Central memory CD8-positive, alpha-beta T cell (primary cell): Measurements from ENCODE around the gene MRPL42.

ENCODE experiments used
- ATAC-seq: fragments of 150-1000 bp; cut with Tn5 transposase; replicated peaks from 2 replicates; pipeline ENCODE4 v1.10.0; 2022; ENCODE audit warnings: mild to moderate bottlenecking, moderate FRiP score, moderate number of reproducible peaks; ENCODE audit not compliant: poor library complexity, severe bottlenecking; ENCODE audit errors: extremely low read depth
- DNase-seq, 2 donors: peaks; one replicate each; pipeline ENCODE4 v3.0.0; 2021; ENCODE audit warnings: low spot score in 2 of 2
- H3K27ac Mint-ChIP-seq: one replicate; pipeline ENCODE4 v1.8.0; 2022; ENCODE audit warnings: low read depth, mild to moderate bottlenecking, moderate library complexity, mixed read lengths
- H3K27me3 Mint-ChIP-seq: one replicate; pipeline ENCODE4 v1.8.0; 2022; ENCODE audit warnings: mixed read lengths
- H3K36me3 Mint-ChIP-seq: one replicate; pipeline ENCODE4 v1.8.0; 2022; ENCODE audit warnings: mild to moderate bottlenecking, moderate library complexity, mixed read lengths; ENCODE audit not compliant: insufficient read depth
- H3K4me1 Mint-ChIP-seq: one replicate; pipeline ENCODE4 v1.8.0; 2022; ENCODE audit warnings: mixed read lengths
- H3K4me3 Mint-ChIP-seq: one replicate; pipeline ENCODE4 v1.8.0; 2022; ENCODE audit warnings: mild to moderate bottlenecking, moderate library complexity, mixed read lengths
- H3K9me3 Mint-ChIP-seq: one replicate; pipeline ENCODE4 v1.8.0; 2022; ENCODE audit warnings: mixed read lengths

The MRPL42 gene

GRCh38 chr12:93453633-93454032 lies 13.7 kb upstream of the MRPL42 start:
- Mint-ChIP-seq H3K9me3 (no peaks in the 10 kb centered on the region), H3K27me3 (peaks cover 9% of the 10 kb centered on the region), H3K4me1 (no peaks in the 10 kb centered on the region), H3K27ac (no peak overlapping the region), H3K36me3 (no peaks in the 10 kb centered on the region), H3K4me3 (no peak overlapping the region)
- no peak for DNase-seq
- no peak for ATAC-seq

- Mint-ChIP-seq H3K4me3 (no peak overlapping the region), H3K27ac (no peak overlapping the region), H3K27me3 (peaks cover 9% of the 10 kb centered on the region), H3K4me1 (no peaks in the 10 kb centered on the region), H3K9me3 (no peaks in the 10 kb centered on the region), H3K36me3 (no peaks in the 10 kb centered on the region)
- ATAC-seq: no peak
- DNase-seq: no peak
Measured at GRCh38 chr12:93456077-93456476, 11.2 kb upstream of the MRPL42 start.

- Mint-ChIP-seq H3K4me1 (no peaks in the 10 kb centered on the region), H3K9me3 (no peaks in the 10 kb centered on the region), H3K27me3 (peaks cover 4% of the 10 kb centered on the region), H3K36me3 (peaks cover 2% of the 10 kb centered on the region), H3K27ac (no peak overlapping the region), H3K4me3 (no peak overlapping the region)
- DNase-seq: no peak
- no peak for ATAC-seq
Measured at GRCh38 chr12:93459097-93459496, 8.2 kb upstream of the MRPL42 start.

DNA sequence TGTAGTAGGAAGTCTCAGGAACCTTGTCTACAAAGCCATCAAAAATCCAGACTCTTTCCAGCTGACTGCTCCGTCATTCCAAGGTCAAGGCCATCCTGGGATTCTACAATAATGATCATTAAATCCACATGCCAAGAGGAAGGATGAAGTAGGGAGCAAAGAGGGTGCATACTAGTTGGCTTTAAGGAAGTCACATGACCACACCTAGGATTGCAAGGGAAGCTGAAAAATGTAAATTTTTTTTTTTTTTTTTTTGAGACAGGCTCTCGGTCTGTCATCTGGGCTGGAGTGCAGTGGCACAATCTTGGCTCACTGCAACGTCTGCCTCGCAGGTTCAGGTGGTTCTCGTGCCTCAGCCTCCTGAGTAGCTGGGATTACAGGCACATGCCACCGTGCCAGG lies 7.3 kb upstream of the MRPL42 start:
- H3K36me3 Mint-ChIP-seq: peaks cover 2% of the 10 kb centered on the region
- H3K9me3 Mint-ChIP-seq: no peaks in the 10 kb centered on the region
- DNase-seq (no peak), ATAC-seq (no peak)
- H3K4me1 Mint-ChIP-seq: no peaks in the 10 kb centered on the region
- no peaks in the 10 kb centered on the region for H3K27me3 Mint-ChIP-seq
- no peak overlapping the region for H3K4me3 Mint-ChIP-seq
- H3K27ac Mint-ChIP-seq: no peak overlapping the region

GRCh38 chr12:93460902-93461301 lies 6.4 kb upstream of the MRPL42 start:
- no peak for ATAC-seq
- no peak for DNase-seq

DNA sequence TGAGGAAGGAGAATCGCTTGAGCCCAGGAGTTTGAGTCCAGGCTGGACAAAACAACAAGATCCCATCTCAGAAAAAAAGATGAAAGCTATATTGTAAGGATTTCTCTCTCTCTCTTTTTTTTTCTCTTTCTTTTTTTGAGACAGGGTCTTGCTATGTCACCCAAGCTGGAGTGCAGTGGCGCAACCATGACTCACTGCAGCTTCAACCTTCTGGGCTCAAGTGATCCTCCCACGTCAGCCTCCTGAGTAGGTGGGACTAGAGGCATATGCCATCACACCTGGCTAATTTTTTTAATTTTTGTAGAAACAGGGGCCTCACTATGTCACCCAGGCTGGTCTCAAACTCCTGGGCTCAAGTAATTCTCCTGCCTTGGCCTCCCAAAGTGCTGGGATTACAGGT lies 5.8 kb upstream of the MRPL42 start:
- no peaks in the 10 kb centered on the region for H3K9me3 Mint-ChIP-seq
- ATAC-seq: no peak
- peaks cover 2% of the 10 kb centered on the region for H3K36me3 Mint-ChIP-seq
- no peak for DNase-seq
- no peak overlapping the region for H3K27ac Mint-ChIP-seq
- no peaks in the 10 kb centered on the region for H3K27me3 Mint-ChIP-seq
- H3K4me3 Mint-ChIP-seq: no peak overlapping the region
- H3K4me1 Mint-ChIP-seq: no peaks in the 10 kb centered on the region

More at GRCh38 chr12:93460902-93461301, 6.4 kb upstream of the MRPL42 start:
- Mint-ChIP-seq H3K4me1 (no peaks in the 10 kb centered on the region), H3K9me3 (no peaks in the 10 kb centered on the region), H3K27ac (no peak overlapping the region), H3K4me3 (no peak overlapping the region), H3K27me3 (no peaks in the 10 kb centered on the region), H3K36me3 (peaks cover 2% of the 10 kb centered on the region)

DNA sequence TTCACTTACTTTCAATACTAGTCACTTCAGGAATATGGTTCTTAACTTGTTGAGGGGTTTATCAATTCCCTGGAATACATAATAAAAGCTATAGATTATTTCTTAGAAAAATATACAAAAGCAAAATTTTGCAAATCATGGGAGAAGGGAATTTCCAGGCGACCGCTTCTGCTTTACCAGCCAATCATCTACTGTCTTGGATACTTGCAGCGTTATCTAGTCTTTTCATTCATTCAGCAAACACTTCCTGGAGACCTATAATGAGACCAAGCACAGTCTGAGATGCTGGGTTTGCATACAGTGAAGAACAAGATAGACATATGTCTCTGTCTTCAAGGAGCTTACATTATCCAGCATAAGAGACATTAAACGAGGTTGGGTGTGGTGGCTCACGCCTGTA lies 1.5 kb upstream of the MRPL42 start:
- H3K4me3 Mint-ChIP-seq: peak overlapping the region; percentile 31
- no peaks in the 10 kb centered on the region for H3K9me3 Mint-ChIP-seq
- peaks cover 6% of the 10 kb centered on the region for H3K36me3 Mint-ChIP-seq
- ATAC-seq (no peak), DNase-seq (no peak)
- no peak overlapping the region for H3K27ac Mint-ChIP-seq
- peaks cover 23% of the 10 kb centered on the region for H3K4me1 Mint-ChIP-seq
- no peaks in the 10 kb centered on the region for H3K27me3 Mint-ChIP-seq

GRCh38 chr12:93466625-93467350 lies 526 bp upstream of the MRPL42 start:
- ATAC-seq: no peak
- peaks cover 6% of the 10 kb centered on the region for H3K36me3 Mint-ChIP-seq

GRCh38 chr12:93468008-93468371 lies 676 bp downstream of the MRPL42 start:
- ATAC-seq (no peak), DNase-seq (no peak)
- Mint-ChIP-seq H3K27me3 (no peaks in the 10 kb centered on the region), H3K4me3 (peak overlapping the region; percentile 78), H3K9me3 (no peaks in the 10 kb centered on the region), H3K36me3 (peaks cover 6% of the 10 kb centered on the region), H3K27ac (peak overlapping the region; percentile 91), H3K4me1 (peaks cover 25% of the 10 kb centered on the region)

More at GRCh38 chr12:93466625-93467350, 526 bp upstream of the MRPL42 start:
- Mint-ChIP-seq H3K4me3 (peak overlapping the region; percentile 78), H3K4me1 (peaks cover 25% of the 10 kb centered on the region), H3K9me3 (no peaks in the 10 kb centered on the region), H3K27ac (peak overlapping the region; percentile 91), H3K27me3 (no peaks in the 10 kb centered on the region)
- DNase-seq: no peak

DNA sequence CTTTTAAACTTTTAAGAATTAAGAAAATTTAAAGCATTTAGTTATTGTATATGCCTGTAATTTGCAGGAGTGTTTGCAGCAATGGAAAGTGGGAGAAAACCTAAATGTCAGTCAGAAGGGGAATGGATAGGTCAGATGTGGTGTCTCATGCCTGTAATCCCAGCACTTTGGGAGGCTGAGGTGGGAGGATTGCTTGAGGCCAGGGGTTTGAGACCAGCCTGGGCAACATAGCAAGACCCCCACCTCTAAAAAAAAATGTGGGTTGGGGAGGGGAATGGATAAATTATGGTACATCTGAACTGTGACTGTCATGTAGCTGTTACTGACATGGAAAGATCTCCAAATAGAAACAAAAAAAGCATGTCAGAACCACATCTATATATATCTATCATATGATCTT lies 2.1 kb downstream of the MRPL42 start:
- peaks cover 4% of the 10 kb centered on the region for H3K36me3 Mint-ChIP-seq
- no peaks in the 10 kb centered on the region for H3K9me3 Mint-ChIP-seq
- no peak for ATAC-seq
- no peak overlapping the region for H3K27ac Mint-ChIP-seq
- no peak for DNase-seq
- no peaks in the 10 kb centered on the region for H3K27me3 Mint-ChIP-seq
- H3K4me3 Mint-ChIP-seq: no peak overlapping the region
- H3K4me1 Mint-ChIP-seq: peaks cover 25% of the 10 kb centered on the region

- no peak overlapping the region for H3K27ac Mint-ChIP-seq
- DNase-seq (no peak), ATAC-seq (no peak)
- no peak overlapping the region for H3K4me3 Mint-ChIP-seq
- H3K36me3 Mint-ChIP-seq: peaks cover 18% of the 10 kb centered on the region
- H3K9me3 Mint-ChIP-seq: no peaks in the 10 kb centered on the region
- H3K27me3 Mint-ChIP-seq: no peaks in the 10 kb centered on the region
- H3K4me1 Mint-ChIP-seq: peaks cover 6% of the 10 kb centered on the region
Measured at GRCh38 chr12:93476555-93476954, 9.2 kb downstream of the MRPL42 start.

DNA sequence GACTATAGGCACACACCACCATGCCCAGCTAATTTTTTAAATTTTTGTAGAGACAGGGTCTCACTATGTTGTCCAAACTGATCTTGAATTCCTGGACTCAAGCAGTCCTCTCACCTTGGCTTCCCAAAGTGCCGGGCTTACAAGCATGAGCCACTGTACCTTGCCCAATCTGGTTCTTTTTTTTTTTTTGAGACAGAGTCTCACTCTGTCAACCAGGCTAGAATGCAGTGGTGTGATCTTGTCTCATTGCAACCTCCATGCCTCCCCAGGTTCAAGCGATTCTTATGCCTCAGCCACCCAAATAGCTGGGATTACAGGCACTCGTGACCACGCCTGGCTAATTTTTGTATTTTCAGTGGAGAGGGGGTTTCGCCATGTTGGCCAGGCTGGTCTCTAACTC lies 15.4 kb downstream of the MRPL42 start:
- peaks cover 17% of the 10 kb centered on the region for H3K36me3 Mint-ChIP-seq
- no peak overlapping the region for H3K4me3 Mint-ChIP-seq
- H3K27ac Mint-ChIP-seq: no peak overlapping the region
- H3K27me3 Mint-ChIP-seq: no peaks in the 10 kb centered on the region
- ATAC-seq (no peak), DNase-seq (no peak)
- no peaks in the 10 kb centered on the region for H3K9me3 Mint-ChIP-seq
- no peaks in the 10 kb centered on the region for H3K4me1 Mint-ChIP-seq

DNA sequence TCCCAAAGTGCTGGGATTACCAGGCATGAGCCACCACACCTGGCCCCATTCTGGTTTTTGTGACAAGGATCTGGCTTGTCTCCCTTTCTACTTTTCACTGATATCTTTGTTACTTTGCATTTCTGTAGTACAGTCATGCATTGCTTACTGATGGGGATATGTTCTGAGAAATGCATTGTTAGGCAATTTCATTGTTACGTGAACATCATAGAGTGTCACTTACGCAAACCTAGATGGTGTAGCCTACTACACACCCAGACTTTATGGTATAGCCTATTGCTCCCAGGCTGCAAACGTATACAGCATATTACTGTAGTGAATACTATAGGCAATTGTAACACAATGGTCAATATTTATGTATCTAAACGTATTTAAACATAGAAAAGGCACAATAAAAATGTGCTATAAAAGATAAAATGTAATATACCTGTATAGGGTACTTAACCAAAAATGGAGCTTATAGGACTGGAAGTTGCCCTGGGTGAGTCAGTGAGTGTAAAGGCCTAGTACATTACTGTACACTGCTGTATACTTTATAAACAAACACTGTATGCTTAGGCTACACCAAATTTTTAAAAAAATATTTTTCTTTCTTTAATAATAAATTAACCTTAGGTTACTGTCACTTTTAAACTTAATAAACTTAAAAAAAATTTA lies 16.0 kb downstream of the MRPL42 start:
- no peaks in the 10 kb centered on the region for H3K27me3 Mint-ChIP-seq
- no peak for DNase-seq
- no peak overlapping the region for H3K4me3 Mint-ChIP-seq
- no peaks in the 10 kb centered on the region for H3K4me1 Mint-ChIP-seq
- no peak for ATAC-seq
- peaks cover 18% of the 10 kb centered on the region for H3K36me3 Mint-ChIP-seq
- H3K27ac Mint-ChIP-seq: no peak overlapping the region
- H3K9me3 Mint-ChIP-seq: no peaks in the 10 kb centered on the region
